IMR-90 (cell line): ENCODE results near the gene SLC9A7. TPM values are rescaled to one million over a fixed set of nuclear protein-coding genes. Genes with fewer than 3 reads are reported as not detected.

Source experiments
- ATAC-seq: fragments of 200-7000 bp; cut with Tn5 transposase; 2 replicates; pipeline ENCODE4 v1.9.1; 2020; ENCODE audit warnings: low read depth, mild to moderate bottlenecking, moderate library complexity
- BruUV-seq: library from RNA; stranded (reverse); fragments of 400-500 nt; replicated peaks from 2 replicates; lab custom pipeline; 2021; lab: Mats Ljungman, UMichigan
- CTCF ChIA-PET: fragments of 300-600 bp; formaldehyde crosslinking; extraction: SDS; loops from one replicate; lab custom pipeline; 2021; ENCODE audit warnings: antibody characterized with exemption; lab: Yijun Ruan, JAX
- POLR2A ChIA-PET: fragments of 300-600 bp; sonication (Branson Sonifier 250); formaldehyde crosslinking; loops from one replicate; lab custom pipeline; 2022; ENCODE audit warnings: antibody characterized with exemption; ENCODE audit not compliant: unreplicated experiment; lab: Charles Lee
- DNase-seq: peaks from one replicate; pipeline ENCODE4 v3.0.0; 2013
- H2AFZ ChIP-seq: replicated peaks from 2 replicates; pipeline ENCODE3; 2013; ENCODE audit warnings: low read length, mild to moderate bottlenecking; ENCODE audit not compliant: poor library complexity
- H2AK5ac ChIP-seq: 2 replicates; pipeline ENCODE4 v1.6.1; 2013; ENCODE audit warnings: low read depth, low read length, inconsistent platforms
- H2AK9ac ChIP-seq: replicated peaks from 2 replicates; pipeline ENCODE3; 2013; ENCODE audit warnings: mild to moderate bottlenecking, low read depth, low read length, moderate library complexity; ENCODE audit not compliant: poor library complexity
- H2BK120ac ChIP-seq: 2 replicates; pipeline ENCODE4 v1.6.1; 2013; ENCODE audit warnings: low read depth, low read length, inconsistent platforms
- H2BK15ac ChIP-seq: 3 replicates; pipeline ENCODE4 v1.6.1; 2013; ENCODE audit warnings: low read depth, low read length, inconsistent platforms
- H2BK20ac ChIP-seq: 2 replicates; pipeline ENCODE4 v1.6.1; 2013; ENCODE audit warnings: low read depth, mild to moderate bottlenecking, inconsistent platforms, low read length, moderate library complexity
- H2BK5ac ChIP-seq: 2 replicates; pipeline ENCODE4 v1.6.1; 2013; ENCODE audit warnings: mild to moderate bottlenecking, low read depth, low read length, inconsistent platforms; ENCODE audit not compliant: poor library complexity, severe bottlenecking
- H3K14ac ChIP-seq: replicated peaks from 2 replicates; pipeline ENCODE4 v1.6.1; 2013; ENCODE audit warnings: low read depth, low read length, inconsistent platforms
- H3K18ac ChIP-seq: 2 replicates; pipeline ENCODE4 v1.6.1; 2013; ENCODE audit warnings: low read depth, low read length, control low read depth
- H3K23ac ChIP-seq: 2 replicates; pipeline ENCODE4 v1.6.1; 2013; ENCODE audit warnings: low read depth, low read length, inconsistent platforms
- H3K27ac ChIP-seq: 2 replicates; pipeline ENCODE4 v1.5.1; 2013; ENCODE audit warnings: mild to moderate bottlenecking, control low read depth, low read length; ENCODE audit not compliant: insufficient read depth
- H3K27me3 ChIP-seq: 2 replicates; pipeline ENCODE4 v1.6.1; 2013; ENCODE audit warnings: low read length; ENCODE audit not compliant: control insufficient read depth, insufficient read depth
- H3K36me3 ChIP-seq: 2 replicates; pipeline ENCODE4 v1.6.1; 2013; ENCODE audit warnings: low read length, mixed read lengths; ENCODE audit not compliant: control insufficient read depth, insufficient read depth
- H3K4ac ChIP-seq: 2 replicates; pipeline ENCODE4 v1.6.1; 2013; ENCODE audit warnings: low read depth, low read length, inconsistent platforms
- H3K4me1 ChIP-seq: 2 replicates; pipeline ENCODE4 v1.6.1; 2013; ENCODE audit warnings: low read length, mixed read lengths; ENCODE audit not compliant: control insufficient read depth, insufficient read depth
- H3K4me2 ChIP-seq: 2 replicates; pipeline ENCODE4 v1.6.1; 2013; ENCODE audit warnings: low read depth, mild to moderate bottlenecking, control low read depth, low read length, moderate library complexity
- H3K4me3 ChIP-seq: 2 replicates; pipeline ENCODE4 v1.5.1; 2013; ENCODE audit warnings: low read depth, mild to moderate bottlenecking, control low read depth, low read length, moderate library complexity; ENCODE audit not compliant: insufficient read depth
- H3K56ac ChIP-seq: 2 replicates; pipeline ENCODE4 v1.6.1; 2013; ENCODE audit warnings: low read length, inconsistent platforms; ENCODE audit not compliant: insufficient read depth; ENCODE audit errors: extremely low read depth
- H3K79me1 ChIP-seq, 2 experiments: 2 replicates each; pipeline ENCODE4 v1.6.1; 2013; ENCODE audit warnings: low read length in 2 of 2, inconsistent platforms in 1 of 2, low read depth in 1 of 2
- H3K9ac ChIP-seq: 2 replicates; pipeline ENCODE4 v1.6.1; 2013; ENCODE audit warnings: low read depth, low read length, control low read depth
- H3K9me1 ChIP-seq: 2 replicates; pipeline ENCODE4 v1.6.1; 2013; ENCODE audit warnings: low read length, inconsistent platforms; ENCODE audit not compliant: insufficient read depth
- H3K9me3 ChIP-seq: 2 replicates; pipeline ENCODE4 v1.6.1; 2013; ENCODE audit warnings: low read length; ENCODE audit not compliant: control insufficient read depth, insufficient read depth
- H4K20me1 ChIP-seq: 2 replicates; pipeline ENCODE4 v1.6.1; 2013; ENCODE audit warnings: low read length, inconsistent platforms; ENCODE audit not compliant: insufficient read depth
- H4K5ac ChIP-seq: 2 replicates; pipeline ENCODE4 v1.6.1; 2013; ENCODE audit warnings: mild to moderate bottlenecking, low read depth, low read length, control low read depth
- H4K8ac ChIP-seq, 2 experiments: 2 replicates each; pipeline ENCODE4 v1.6.1; 2013; ENCODE audit warnings: low read depth in 2 of 2, low read length in 2 of 2, control low read depth in 1 of 2, inconsistent platforms in 1 of 2
- H4K91ac ChIP-seq: 2 replicates; pipeline ENCODE4 v1.6.1; 2013; ENCODE audit warnings: low read depth, low read length, inconsistent platforms; ENCODE audit not compliant: insufficient read depth
- BHLHE40 ChIP-seq: fragments of 150-350 bp; IDR thresholded peaks from 2 replicates; pipeline ENCODE4 v1.6.1; 2016; ENCODE audit warnings: mild to moderate bottlenecking, low read depth, low read length
- CEBPB ChIP-seq: IDR thresholded peaks from 2 replicates; pipeline ENCODE4 v1.6.1; 2012; ENCODE audit warnings: low read depth, low read length, improper control_type of control experiment
- CHD1 ChIP-seq: IDR thresholded peaks from 2 replicates; pipeline ENCODE4 v1.6.1; 2012; ENCODE audit warnings: low read depth, low read length, improper control_type of control experiment
- CTCF ChIP-seq: conservative IDR thresholded peaks from 2 replicates; pipeline ENCODE4 v1.5.1; 2012; ENCODE audit warnings: mild to moderate bottlenecking, low read depth, low read length, improper control_type of control experiment
- MAZ ChIP-seq: IDR thresholded peaks from 2 replicates; pipeline ENCODE4 v1.6.1; 2012; ENCODE audit warnings: low read depth, mild to moderate bottlenecking, low read length, improper control_type of control experiment, moderate library complexity, borderline replicate concordance
- MXI1 ChIP-seq: IDR thresholded peaks from 2 replicates; pipeline ENCODE4 v1.6.1; 2012; ENCODE audit warnings: low read depth, mild to moderate bottlenecking, low read length, moderate library complexity, borderline replicate concordance
- NFE2L2 ChIP-seq: fragments of 150-350 bp; IDR thresholded peaks from 2 replicates; pipeline ENCODE4 v1.6.1; 2016; ENCODE audit warnings: low read depth, mild to moderate bottlenecking, low read length
- SMC3 ChIP-seq: fragments of 150-350 bp; IDR thresholded peaks from 2 replicates; pipeline ENCODE4 v1.6.1; 2016; ENCODE audit warnings: low read depth, mild to moderate bottlenecking, antibody characterized with exemption, low read length, moderate library complexity
- WGBS, 2 experiments: methylation state at CpG; one replicate each; pipeline versions ENCODE4 v1.1.5 to v1.1.7; 2013; ENCODE audit warnings: missing lambda C conversion rate in 2 of 2; ENCODE audit not compliant: insufficient read length in 1 of 2; ENCODE audit errors: extremely low coverage in 2 of 2; 5-methylcytosine and 5-hydroxymethylcytosine counted together
- dilution Hi-C: fragments of 300-500 bp; cut with HindIII; formaldehyde crosslinking; loops from one replicate; pipeline ENCODE4 v1.14.3; 2018; ENCODE audit warnings: low sequenced_read_pairs; ENCODE audit not compliant: unreplicated experiment
- in situ Hi-C: fragments of 300-500 bp; cut with MboI; formaldehyde crosslinking; loops from 3 replicates; pipeline ENCODE4 v1.14.3; 2019; ENCODE audit warnings: low sequenced_read_pairs, inconsistent platforms, mixed read lengths
- intact Hi-C: fragments of 100-400 bp; cut with micrococcal nuclease; formaldehyde crosslinking; loops from 2 replicates; pipeline ENCODE4 v1.10.0; 2022
- polyA plus RNA-seq, 3 experiments: library from polyadenylated mRNA; depleted of rRNA; stranded (reverse); fragments of >200 nt; gene quantifications; 2 replicates each; pipeline ENCODE4 v1.2.3, GENCODE V29; 2012; ENCODE audit warnings: low replicate concordance in 1 of 3
- total RNA-seq: library from RNA; depleted of rRNA; stranded (reverse); fragments of >200 nt; gene quantifications from 2 replicates; pipeline ENCODE4 v1.2.3, GENCODE V29; 2012

Gene SLC9A7
- total and polyA plus RNA-seq, 2 of the 4 experiments (the other 2 are of a cell fraction), result 14.4 to 76.4 TPM

- Histone ChIP-seq H4K20me1 (no peaks in the 10 kb centered on the region), H3K27ac (no peak overlapping the region), H3K18ac (no peak overlapping the region), H2AFZ (no peak overlapping the region), H2BK120ac (no peak overlapping the region), H3K36me3 (no peaks in the 10 kb centered on the region), H3K56ac (no peak overlapping the region), H2BK15ac (no peak overlapping the region), H3K79me1 (peaks cover 7 to 37% of the 10 kb centered on the region in 2 experiments; a peak in 2 of 4 replicates), H2BK20ac (no peak overlapping the region), H4K8ac (no peak overlapping the region), H3K9me3 (no peaks in the 10 kb centered on the region), H3K14ac (no peak overlapping the region), H3K9me1 (0 out of 2 replicates have a peak, but pooled peaks cover 3% of the 10 kb centered on the region), H4K91ac (no peak overlapping the region), H3K9ac (no peak overlapping the region), H3K4me2 (no peak overlapping the region), H2AK9ac (no peak overlapping the region), H2BK5ac (peak overlapping the region; percentile 2), H2AK5ac (no peak overlapping the region), H3K4me1 (peaks cover 2% of the 10 kb centered on the region; the same call in 1 of the 2 replicates), H3K4me3 (no peak overlapping the region), H3K4ac (no peak overlapping the region), H4K5ac (no peak overlapping the region), H3K27me3 (no peaks in the 10 kb centered on the region), H3K23ac (no peak overlapping the region)
- ChIA-PET CTCF (no interaction called here), POLR2A (interaction anchor here (0.6 kb wide), 1 partner anchor 48 kb away, joined by 6 read pairs; no protein-coding TSS in a partner anchor)
- dilution Hi-C loops, result no loop called here
- intact Hi-C loops, result loop anchor here (5.0 kb wide), 1 partner anchor 220 kb away; no protein-coding TSS in a partner anchor
- DNase-seq (peak; percentile 75), ATAC-seq (no peak; the same call in 1 of the 2 replicates)
- no peak for TF ChIP-seq MXI1
- no peak for TF ChIP-seq CHD1
- no peak for TF ChIP-seq MAZ
- no peak for TF ChIP-seq CTCF
- no peak for TF ChIP-seq CEBPB
- TF ChIP-seq NFE2L2, result peak; percentile 56
- no peak for TF ChIP-seq SMC3
- no peak for TF ChIP-seq BHLHE40
- in situ Hi-C loops, result no loop called here
- no CpG with 5 or more reads among the region's 7 CpGs for WGBS, 2 experiments
- BruUV-seq, result no TSS peak
These were observed 181.5 kb downstream of the SLC9A7 start for GRCh38 chrX:46577221-46578005.
